Measurements from ENCODE around the gene ANTXRL.
"Not testable (repeated sequence)": the region's sequence is repeated elsewhere in the genome, so short reads cannot be mapped to it uniquely, and the experiment has no call there.

Gene ANTXRL

DNA sequence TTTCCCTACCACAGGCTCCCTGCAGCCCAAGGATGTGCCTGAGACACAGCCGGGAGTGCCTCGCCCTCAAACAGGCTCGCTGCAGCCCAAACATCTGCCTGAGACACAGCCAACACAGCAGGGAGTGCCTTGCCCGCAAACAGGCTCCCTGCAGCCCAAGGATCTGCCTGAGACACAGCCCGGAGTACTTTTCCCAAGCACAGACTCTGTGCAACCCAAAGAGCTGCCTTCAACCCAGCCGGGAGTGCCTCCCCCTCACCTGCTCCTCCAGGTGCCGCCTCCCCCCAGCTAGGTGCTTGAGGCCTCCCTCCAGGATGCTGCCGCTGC is 42.9 kb downstream of the ANTXRL start:
- TF ChIP-seq CTCF (IDR thresholded peaks at IDR 0.05; ENCODE audit: insufficient read depth, low read length, poor library complexity, severe bottlenecking): no peak
- Histone ChIP-seq H3K27me3 (replicated peaks; ENCODE audit: control insufficient read depth, insufficient read depth, low read length) (no peaks in the 10 kb centered on the region; the same call in 1 of the 2 replicates), H3K4me3 (replicated peaks; ENCODE audit: low read depth, low read length) (no peak overlapping the region), H3K36me3 (ENCODE audit: control insufficient read depth, insufficient read depth, low read length) (no peaks in the 10 kb centered on the region)
- no peak for DNase-seq (ENCODE audit: extremely low read depth, insufficient read length)

GRCh38 chr10:46330894-46331293 is 44.1 kb downstream of the ANTXRL start:
- Histone ChIP-seq H3K4me3 (replicated peaks; ENCODE audit: low read depth, low read length) (no peak overlapping the region), H3K36me3 (ENCODE audit: control insufficient read depth, insufficient read depth, low read length) (no peaks in the 10 kb centered on the region), H3K27me3 (replicated peaks; ENCODE audit: control insufficient read depth, insufficient read depth, low read length) (no peaks in the 10 kb centered on the region; the same call in 1 of the 2 replicates)
- TF ChIP-seq CTCF (IDR thresholded peaks at IDR 0.05; ENCODE audit: insufficient read depth, low read length, poor library complexity, severe bottlenecking): no peak
- DNase-seq (ENCODE audit: extremely low read depth, insufficient read length): no peak

DNA sequence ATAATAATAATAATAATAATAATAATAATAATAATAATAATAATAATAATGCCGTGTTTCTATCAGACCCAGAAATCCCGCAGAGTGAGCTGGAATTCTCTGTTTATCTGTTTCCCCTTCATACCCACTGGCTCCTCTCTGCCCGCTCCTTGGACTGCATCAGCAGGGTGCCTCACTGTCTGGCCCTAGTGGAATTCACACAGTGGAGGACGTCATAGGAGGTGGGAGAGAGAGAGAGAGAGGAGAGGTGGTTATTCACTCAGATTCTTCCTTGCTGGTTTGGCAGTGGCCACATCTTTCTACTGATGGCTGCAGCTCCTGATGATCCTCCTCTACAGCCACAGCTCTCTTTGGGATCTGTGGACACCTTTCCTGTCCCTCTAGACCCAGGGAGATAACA is 78.7 kb downstream of the ANTXRL start:
- H3K4me3 ChIP-seq (replicated peaks; ENCODE audit: low read depth, low read length); H3K36me3 ChIP-seq (ENCODE audit: control insufficient read depth, insufficient read depth, low read length); DNase-seq (ENCODE audit: extremely low read depth, insufficient read length); H3K27me3 ChIP-seq (replicated peaks; ENCODE audit: control insufficient read depth, insufficient read depth, low read length): not testable (repeated sequence)

DNA sequence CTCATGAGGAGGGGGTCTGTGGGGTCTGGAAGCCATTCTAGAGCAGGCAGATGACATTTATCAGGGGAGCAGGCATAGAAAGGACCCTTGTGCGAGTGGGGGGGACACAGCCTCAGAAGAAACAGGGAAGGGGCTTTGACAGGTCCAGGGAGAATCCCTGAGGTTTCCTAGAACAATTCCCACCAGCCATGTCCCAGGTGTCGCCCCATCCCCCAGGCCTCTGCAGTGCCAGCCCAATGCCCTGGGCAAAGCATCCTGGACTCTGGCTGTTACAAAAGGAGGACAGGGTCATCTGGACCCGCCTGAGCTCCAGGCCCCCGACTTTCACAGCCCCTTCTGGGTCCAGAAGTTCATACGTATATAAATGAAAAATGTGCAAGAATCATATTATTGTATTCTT is 80.4 kb downstream of the ANTXRL start:
- H3K27me3 ChIP-seq (replicated peaks; ENCODE audit: control insufficient read depth, insufficient read depth, low read length); H3K36me3 ChIP-seq (ENCODE audit: control insufficient read depth, insufficient read depth, low read length); DNase-seq (ENCODE audit: extremely low read depth, insufficient read length); H3K4me3 ChIP-seq (replicated peaks; ENCODE audit: low read depth, low read length): not testable (repeated sequence)

GRCh38 chr10:46367666-46368240 is 81.0 kb downstream of the ANTXRL start:
- H3K27me3 ChIP-seq (replicated peaks; ENCODE audit: control insufficient read depth, insufficient read depth, low read length); H3K4me3 ChIP-seq (replicated peaks; ENCODE audit: low read depth, low read length); H3K36me3 ChIP-seq (ENCODE audit: control insufficient read depth, insufficient read depth, low read length); DNase-seq (ENCODE audit: extremely low read depth, insufficient read length): not testable (repeated sequence)

DNA sequence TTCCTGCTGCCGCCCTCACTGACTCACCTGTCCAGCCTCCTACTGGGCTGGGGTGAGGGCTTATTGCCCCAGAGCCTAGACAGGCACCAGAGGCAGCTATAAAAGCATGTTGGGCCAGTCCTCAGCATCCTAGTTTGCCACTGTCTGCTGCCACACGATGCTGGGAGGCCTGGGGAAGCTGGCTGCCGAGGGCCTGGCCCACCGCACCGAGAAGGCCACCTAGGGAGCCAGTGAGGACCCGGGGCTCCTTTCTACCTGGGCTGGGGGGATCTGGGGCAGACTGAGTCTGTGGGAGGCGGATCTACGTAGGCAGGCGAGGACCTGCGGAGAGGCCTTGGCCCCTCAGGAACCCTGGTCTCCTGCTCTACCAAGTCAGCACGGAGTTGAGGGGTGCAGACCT is 82.2 kb downstream of the ANTXRL start:
- not testable (repeated sequence) for H3K4me3 ChIP-seq (replicated peaks; ENCODE audit: low read depth, low read length); DNase-seq (ENCODE audit: extremely low read depth, insufficient read length); H3K36me3 ChIP-seq (ENCODE audit: control insufficient read depth, insufficient read depth, low read length); H3K27me3 ChIP-seq (replicated peaks; ENCODE audit: control insufficient read depth, insufficient read depth, low read length)

- not testable (repeated sequence) for H3K4me3 ChIP-seq (replicated peaks; ENCODE audit: low read depth, low read length); H3K27me3 ChIP-seq (replicated peaks; ENCODE audit: control insufficient read depth, insufficient read depth, low read length); DNase-seq (ENCODE audit: extremely low read depth, insufficient read length); H3K36me3 ChIP-seq (ENCODE audit: control insufficient read depth, insufficient read depth, low read length)
These were observed 87.6 kb downstream of the ANTXRL start for GRCh38 chr10:46374410-46374809.

GRCh38 chr10:46375406-46375805 is 88.6 kb downstream of the ANTXRL start, which contains the start of gene ANXA8L1:
TSS of gene ANXA8L1 (plus strand) at chr10:46375776. CDS start at chr10:46375852, 76 bp downstream.
- not testable (repeated sequence) for DNase-seq (ENCODE audit: extremely low read depth, insufficient read length); H3K4me3 ChIP-seq (replicated peaks; ENCODE audit: low read depth, low read length); H3K36me3 ChIP-seq (ENCODE audit: control insufficient read depth, insufficient read depth, low read length); H3K27me3 ChIP-seq (replicated peaks; ENCODE audit: control insufficient read depth, insufficient read depth, low read length)

- not testable (repeated sequence) for H3K4me3 ChIP-seq (replicated peaks; ENCODE audit: low read depth, low read length); DNase-seq (ENCODE audit: extremely low read depth, insufficient read length); H3K36me3 ChIP-seq (ENCODE audit: control insufficient read depth, insufficient read depth, low read length); H3K27me3 ChIP-seq (replicated peaks; ENCODE audit: control insufficient read depth, insufficient read depth, low read length)
These were observed 90.2 kb downstream of the ANTXRL start for GRCh38 chr10:46377022-46377421.

DNA sequence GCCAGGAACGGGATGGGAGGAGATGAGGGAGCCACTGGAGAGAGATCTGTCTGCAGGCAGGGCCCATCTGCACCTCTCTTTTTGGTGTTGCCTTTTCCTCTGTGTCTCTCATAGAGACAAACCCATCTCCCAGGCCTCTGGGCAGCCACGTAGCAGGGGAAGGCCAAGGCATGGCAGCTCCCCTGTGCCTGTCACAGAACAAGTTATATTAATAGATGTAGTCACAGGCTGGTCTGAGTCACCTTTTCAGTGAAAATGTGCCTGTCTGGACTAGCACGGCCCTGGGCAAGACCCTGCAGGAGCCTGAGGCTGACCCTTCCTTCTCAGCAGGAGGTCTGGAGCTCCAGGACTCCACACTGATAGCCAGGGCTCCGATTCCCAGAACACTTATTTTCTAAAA is 90.9 kb downstream of the ANTXRL start:
- H3K4me3 ChIP-seq (replicated peaks; ENCODE audit: low read depth, low read length); H3K27me3 ChIP-seq (replicated peaks; ENCODE audit: control insufficient read depth, insufficient read depth, low read length); DNase-seq (ENCODE audit: extremely low read depth, insufficient read length); H3K36me3 ChIP-seq (ENCODE audit: control insufficient read depth, insufficient read depth, low read length): not testable (repeated sequence)

DNA sequence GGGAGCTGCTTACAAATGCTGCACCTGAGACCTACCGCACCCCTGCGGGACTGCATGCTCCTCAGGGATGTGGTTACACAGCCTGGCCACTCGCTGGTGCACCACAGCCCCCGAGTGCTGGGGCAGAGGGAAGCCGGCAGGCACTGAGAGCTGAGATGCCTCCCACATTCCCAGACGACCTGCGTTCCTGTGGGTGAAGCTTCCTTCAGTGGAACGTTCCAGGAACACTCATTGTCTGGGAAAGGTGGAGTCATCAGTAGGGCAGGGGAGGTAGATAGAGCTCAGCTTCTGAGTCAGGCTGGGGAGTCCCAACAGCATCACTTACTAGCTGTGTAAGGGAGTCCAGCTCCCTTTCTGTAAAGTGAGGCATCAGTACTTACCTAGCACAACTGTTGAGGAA is 91.3 kb downstream of the ANTXRL start:
- H3K36me3 ChIP-seq (ENCODE audit: control insufficient read depth, insufficient read depth, low read length); DNase-seq (ENCODE audit: extremely low read depth, insufficient read length); H3K27me3 ChIP-seq (replicated peaks; ENCODE audit: control insufficient read depth, insufficient read depth, low read length); H3K4me3 ChIP-seq (replicated peaks; ENCODE audit: low read depth, low read length): not testable (repeated sequence)

- not testable (repeated sequence) for H3K4me3 ChIP-seq (replicated peaks; ENCODE audit: low read depth, low read length); H3K27me3 ChIP-seq (replicated peaks; ENCODE audit: control insufficient read depth, insufficient read depth, low read length); H3K36me3 ChIP-seq (ENCODE audit: control insufficient read depth, insufficient read depth, low read length); DNase-seq (ENCODE audit: extremely low read depth, insufficient read length)
These were observed 92.5 kb downstream of the ANTXRL start for GRCh38 chr10:46379233-46379848.

Measured in GM06990 (cell line).